ENCODE results near the gene IL13RA2.

- no peak for TF ChIP-seq POLR2A (conservative IDR thresholded peaks at IDR 0.05)
- no peak for TF ChIP-seq CBX8 (IDR thresholded peaks at IDR 0.05; ENCODE audit: borderline replicate concordance, extremely low read depth, low read depth, low read length, poor library complexity, severe bottlenecking)
- no peak for TF ChIP-seq FOXM1 (IDR thresholded peaks at IDR 0.05; ENCODE audit: low read depth)
- no peak for TF ChIP-seq FOXM1 (CRISPR knock-in tag; IDR thresholded peaks at IDR 0.05; ENCODE audit: low read depth)
- no peak for TF ChIP-seq GABPB1 (CRISPR knock-in tag; IDR thresholded peaks at IDR 0.05)
Observed at GRCh38 chrX:114964374-114964773, 53.0 kb downstream of the IL13RA2 start.
